ENCODE data around the gene TSEN34. TPM values are rescaled to one million over a fixed set of nuclear protein-coding genes. Genes with fewer than 3 reads are reported as not detected.
A peak's percentile ranks its signal among the peaks of the same experiment; 100 is the strongest.

TSEN34 gene
- total RNA-seq, 2 experiments from 2014 or later, result 8.4 to 8.6 TPM

DNA sequence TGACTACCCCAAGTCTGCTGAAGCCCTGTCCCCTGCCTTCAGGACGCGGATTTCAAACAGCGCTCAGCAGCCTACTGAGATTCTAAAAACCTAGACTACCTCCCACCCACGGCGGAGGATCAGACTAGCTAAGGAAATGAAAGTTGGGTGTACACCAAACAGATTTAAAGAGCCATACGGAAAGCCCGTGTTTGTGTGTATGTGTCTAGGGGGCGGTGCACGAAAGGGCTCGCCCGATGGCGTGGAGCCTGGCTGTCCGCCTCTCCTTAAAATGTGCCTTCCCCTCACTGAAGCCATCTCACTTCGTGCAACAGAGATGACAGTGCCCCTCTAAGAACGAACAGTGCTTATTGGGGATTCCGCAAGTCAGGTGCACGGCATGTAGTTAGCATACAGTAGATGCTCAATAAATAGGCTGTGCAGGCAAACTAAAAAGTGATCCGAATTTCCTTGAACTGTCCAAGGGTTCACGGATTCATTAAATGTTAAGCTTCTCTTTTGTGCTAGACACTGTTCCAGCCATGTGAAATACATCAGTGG, 32.2 kb upstream of the TSEN34 start:
- H3K4me3 Mint-ChIP-seq, result peak overlapping the region; percentile 98
- POLR2A ChIA-PET, result interaction anchor here (0.5 to 7.7 kb wide), 14 partner anchors 8 to 1487 kb away, joined by 3 to 144 read pairs (median 7); partner anchors contain the start of genes CNOT3, LENG8, MBOAT7 and PRPF31
- H3K9me3 Mint-ChIP-seq, result no peaks in the 10 kb centered on the region
- peaks cover 55% of the 10 kb centered on the region for H3K36me3 Mint-ChIP-seq (ENCODE audit: low read depth)
- H3K4me3 ChIP-seq (ENCODE audit: low read length), result peak overlapping the region; percentile 90
- intact Hi-C loops (cut with DNase I, micrococcal nuclease), result loop anchor here (1.0 to 2.0 kb wide), 4 partner anchors 22 to 44 kb away; partner anchors contain the start of genes CNOT3 (in 1 of the 2), PRPF31 (in 1 of the 2), RPS9 (in 1 of the 2) and TFPT (in 1 of the 2)
- H3K27ac Mint-ChIP-seq, result peak overlapping the region; percentile 94
- CTCF ChIA-PET, result interaction anchor here (1.2 to 2.3 kb wide), 5 partner anchors 10 to 43 kb away, joined by 3 to 15 read pairs (median 5); partner anchors contain the start of genes CNOT3, MBOAT7, PRPF31 and TFPT
- no peaks in the 10 kb centered on the region for H3K27me3 Mint-ChIP-seq
- H3K4me1 ChIP-seq (ENCODE audit: insufficient read depth, low read length), result peaks cover 82% of the 10 kb centered on the region
- no peaks in the 10 kb centered on the region for H3K27me3 ChIP-seq (ENCODE audit: control insufficient read depth in 1 of 2, insufficient read depth in 2 of 2, low read length in 2 of 2)
- peaks cover 56% of the 10 kb centered on the region for H3K4me1 Mint-ChIP-seq (ENCODE audit: low read depth)
- no peaks in the 10 kb centered on the region for H3K9me3 ChIP-seq (ENCODE audit: control insufficient read depth in 1 of 2, insufficient read depth in 1 of 2, low read length in 2 of 2)
- H3K36me3 ChIP-seq (ENCODE audit: insufficient read depth, low read length), result peaks cover 47% of the 10 kb centered on the region
- TF ChIP-seq, protein P1, sequence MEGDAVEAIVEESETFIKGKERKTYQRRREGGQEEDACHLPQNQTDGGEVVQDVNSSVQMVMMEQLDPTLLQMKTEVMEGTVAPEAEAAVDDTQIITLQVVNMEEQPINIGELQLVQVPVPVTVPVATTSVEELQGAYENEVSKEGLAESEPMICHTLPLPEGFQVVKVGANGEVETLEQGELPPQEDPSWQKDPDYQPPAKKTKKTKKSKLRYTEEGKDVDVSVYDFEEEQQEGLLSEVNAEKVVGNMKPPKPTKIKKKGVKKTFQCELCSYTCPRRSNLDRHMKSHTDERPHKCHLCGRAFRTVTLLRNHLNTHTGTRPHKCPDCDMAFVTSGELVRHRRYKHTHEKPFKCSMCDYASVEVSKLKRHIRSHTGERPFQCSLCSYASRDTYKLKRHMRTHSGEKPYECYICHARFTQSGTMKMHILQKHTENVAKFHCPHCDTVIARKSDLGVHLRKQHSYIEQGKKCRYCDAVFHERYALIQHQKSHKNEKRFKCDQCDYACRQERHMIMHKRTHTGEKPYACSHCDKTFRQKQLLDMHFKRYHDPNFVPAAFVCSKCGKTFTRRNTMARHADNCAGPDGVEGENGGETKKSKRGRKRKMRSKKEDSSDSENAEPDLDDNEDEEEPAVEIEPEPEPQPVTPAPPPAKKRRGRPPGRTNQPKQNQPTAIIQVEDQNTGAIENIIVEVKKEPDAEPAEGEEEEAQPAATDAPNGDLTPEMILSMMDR (IDR thresholded peaks at IDR 0.05), result no peak
- peak in 5 of 14 experiments; percentile 18 to 59 (median 24) for DNase-seq
- peak overlapping the region; percentile 77 to 92 for H3K27ac ChIP-seq (ENCODE audit: low read depth in 1 of 2, low read length in 2 of 2)
- no peak for ATAC-seq (ENCODE audit: poor library complexity)

DNA sequence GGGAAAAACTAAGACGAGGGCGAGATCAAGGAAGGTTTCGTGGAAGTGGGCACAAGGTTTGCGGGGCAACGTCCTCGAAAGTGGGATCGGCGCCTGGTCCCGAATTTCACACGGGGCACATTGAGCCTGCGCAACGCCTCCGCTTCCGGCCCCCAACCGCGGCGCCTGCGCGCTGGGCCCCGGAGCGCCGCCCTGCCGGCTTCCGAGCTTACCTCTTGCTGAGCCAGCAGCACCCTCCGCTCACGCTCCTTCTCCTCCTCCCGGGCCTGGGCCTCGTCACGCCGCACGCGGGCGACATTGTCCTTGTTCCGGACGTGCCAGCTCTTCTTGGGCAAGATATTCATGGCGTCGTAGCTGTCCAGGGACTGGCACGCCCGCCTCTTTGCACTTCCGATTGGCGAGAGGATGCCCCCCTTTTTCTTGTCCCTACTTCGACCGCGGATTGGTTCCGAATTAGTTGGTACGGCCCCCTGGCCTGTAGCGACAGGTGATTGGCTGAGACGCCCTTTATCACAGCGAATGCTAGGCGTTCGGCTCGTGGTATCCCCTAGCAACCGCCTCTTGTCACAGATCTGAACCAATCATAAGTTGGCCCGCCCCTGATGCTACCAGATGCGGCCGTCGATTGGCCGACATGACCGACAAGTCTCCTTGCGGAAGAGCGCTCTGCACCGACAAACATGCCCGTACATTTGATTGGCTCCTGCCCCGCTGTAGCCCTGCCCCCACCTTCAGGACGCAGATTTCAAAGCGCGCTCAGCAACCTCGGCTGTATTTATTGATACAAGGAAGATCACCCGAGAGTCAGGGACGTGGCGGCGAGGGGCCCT, 31.5 kb upstream of the TSEN34 start, which contains the start of gene LENG1:
Gene LENG1, minus strand, starts transcription at position 370 of the 830 bp plus-strand sequence. Its CDS starts 26 bp downstream, at position 344.
- Mint-ChIP-seq H3K4me1 (ENCODE audit: low read depth) (peaks cover 55% of the 10 kb centered on the region), H3K27me3 (no peaks in the 10 kb centered on the region), H3K36me3 (ENCODE audit: low read depth) (peaks cover 48% of the 10 kb centered on the region), H3K27ac (peak within 1 kb of the TSS; percentile 94), H3K4me3 (peak within 1 kb of the TSS; percentile 98), H3K9me3 (no peaks in the 10 kb centered on the region)
- DNase-seq (peak; percentile 91 to 100 (median 98)), ATAC-seq (ENCODE audit: poor library complexity) (peak; percentile 84)
- Histone ChIP-seq H3K36me3 (ENCODE audit: insufficient read depth, low read length) (peaks cover 40% of the 10 kb centered on the region), H3K27me3 (ENCODE audit: control insufficient read depth in 1 of 2, insufficient read depth in 2 of 2, low read length in 2 of 2) (no peaks in the 10 kb centered on the region), H3K9me3 (ENCODE audit: control insufficient read depth in 1 of 2, insufficient read depth in 1 of 2, low read length in 2 of 2) (no peaks in the 10 kb centered on the region), H3K4me3 (ENCODE audit: low read length) (peak within 1 kb of the TSS; percentile 90), H3K4me1 (ENCODE audit: insufficient read depth, low read length) (peaks cover 81% of the 10 kb centered on the region), H3K27ac (ENCODE audit: low read depth in 1 of 2, low read length in 2 of 2) (peak within 1 kb of the TSS; percentile 86 to 92)
- POLR2A ChIA-PET, result interaction anchor here (0.7 to 7.7 kb wide), 14 partner anchors 9 to 289 kb away, joined by 3 to 144 read pairs (median 7); partner anchors contain the start of genes CNOT3, LENG8, MBOAT7 and PRPF31
- intact Hi-C loops (cut with DNase I, micrococcal nuclease), result loop anchor here (1.0 to 2.0 kb wide), 4 partner anchors 22 to 44 kb away; partner anchors contain the start of genes CNOT3 (in 1 of the 2), PRPF31 (in 1 of the 2), RPS9 (in 1 of the 2) and TFPT (in 1 of the 2)
- TF ChIP-seq, protein P1 (IDR thresholded peaks at IDR 0.05), result no peak
- CTCF ChIA-PET, result interaction anchor here (0.8 to 2.3 kb wide), 5 partner anchors 9 to 56 kb away, joined by 3 to 15 read pairs (median 5); partner anchors contain the start of genes CNOT3, MBOAT7, PRPF31 and TFPT

Data from CD4-positive, alpha-beta T cell (primary cell).